ENCODE measurements around the gene TARDBP.
"Not testable (repeated sequence)": the region's sequence is repeated elsewhere in the genome, so short reads cannot be mapped to it uniquely, and the experiment has no call there.

TARDBP gene

DNA sequence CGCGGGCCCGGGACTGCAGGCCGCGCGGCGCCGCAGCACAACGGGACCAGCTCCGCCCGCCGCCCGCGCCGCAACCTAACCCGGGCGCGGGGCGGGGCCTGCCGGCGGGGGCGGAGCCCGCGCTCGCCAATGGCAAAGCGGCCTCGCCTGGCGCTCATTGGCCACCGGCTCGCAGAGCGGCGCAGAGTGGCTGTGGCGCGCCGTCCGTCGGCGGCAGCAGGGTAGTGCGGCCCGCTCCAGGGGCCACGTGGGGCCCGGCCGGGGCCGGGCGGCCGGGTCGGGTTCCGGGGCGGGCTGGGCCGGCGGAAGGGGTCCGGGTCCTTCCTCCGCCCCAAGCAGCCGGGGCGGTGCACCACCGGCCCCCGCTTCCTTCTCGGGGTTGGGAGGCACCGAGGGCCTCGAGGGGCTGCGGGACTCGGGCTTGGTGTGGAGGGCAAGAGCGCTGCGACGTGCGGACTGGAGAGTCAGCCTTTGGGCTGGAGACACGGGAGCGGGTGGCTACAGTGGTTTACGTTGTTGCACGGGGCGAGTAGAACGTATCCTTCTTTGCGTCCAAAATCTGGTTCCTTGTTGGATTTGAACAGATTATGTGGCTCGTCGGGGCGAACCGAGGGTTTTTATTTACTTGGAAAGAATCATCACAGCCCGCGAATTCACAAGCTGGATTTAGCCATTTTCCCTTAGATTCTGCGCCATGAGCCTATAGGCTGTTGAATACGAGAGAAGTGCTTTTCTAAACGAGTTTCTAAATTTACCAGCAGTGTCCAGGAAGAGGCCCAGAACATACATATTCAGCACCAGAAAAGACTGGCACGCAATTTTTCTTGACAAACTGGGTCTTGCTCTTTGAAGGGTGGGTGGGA, 47.7 kb downstream of the TARDBP start, which contains the start of gene SRM:
Gene SRM, minus strand, starts transcription at position 51 of the 863 bp plus-strand sequence. CDS start 75 bp downstream, outside the sequence.
- no peaks in the 10 kb centered on the region for H3K27me3 Mint-ChIP-seq
- peaks cover 26% of the 10 kb centered on the region for H3K4me1 Mint-ChIP-seq
- H3K9me3 Mint-ChIP-seq = no peaks in the 10 kb centered on the region
- peak within 1 kb of the TSS; percentile 96 for H3K4me3 Mint-ChIP-seq
- peaks cover 8% of the 10 kb centered on the region for H3K36me3 Mint-ChIP-seq
- H3K27ac Mint-ChIP-seq = peak within 1 kb of the TSS; percentile 93

DNA sequence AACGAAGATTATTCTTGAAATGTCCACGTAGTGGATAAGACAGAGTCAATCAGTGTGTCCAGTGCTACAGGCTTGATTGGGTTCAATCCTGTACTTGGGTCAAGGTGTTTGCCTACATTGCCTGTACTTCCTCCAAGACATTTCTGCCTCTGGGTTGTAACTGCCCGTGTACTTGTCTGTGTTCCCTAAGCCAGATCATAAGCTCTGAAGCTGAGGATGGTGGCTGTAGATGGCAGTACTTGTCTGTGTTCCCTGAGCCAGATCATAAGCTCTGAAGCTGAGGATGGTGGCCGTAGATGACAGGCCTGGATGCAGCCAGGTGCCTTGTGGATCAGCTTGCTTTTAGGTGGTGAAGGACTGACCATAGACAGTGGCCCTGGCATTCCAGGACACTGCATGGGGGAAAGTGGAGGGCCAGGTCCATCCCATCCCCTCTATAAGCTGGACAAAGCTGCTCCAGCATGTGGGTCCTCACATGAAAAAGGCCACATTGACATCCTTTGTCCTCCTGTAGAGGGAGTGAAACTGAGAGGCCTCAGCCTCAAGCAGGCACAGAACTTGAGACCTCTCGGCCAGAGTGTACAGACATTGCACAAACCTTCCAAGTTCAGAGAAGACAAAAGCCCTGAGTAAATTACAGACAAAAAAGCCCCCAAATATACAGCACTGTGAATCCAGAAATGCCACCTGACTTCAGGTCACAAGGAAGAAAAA, 49.4 kb downstream of the TARDBP start:
- Mint-ChIP-seq H3K36me3 (peaks cover 18% of the 10 kb centered on the region), H3K9me3 (no peaks in the 10 kb centered on the region), H3K27ac (no peak overlapping the region), H3K4me1 (peaks cover 26% of the 10 kb centered on the region), H3K4me3 (peak overlapping the region; percentile 96), H3K27me3 (no peaks in the 10 kb centered on the region)

DNA sequence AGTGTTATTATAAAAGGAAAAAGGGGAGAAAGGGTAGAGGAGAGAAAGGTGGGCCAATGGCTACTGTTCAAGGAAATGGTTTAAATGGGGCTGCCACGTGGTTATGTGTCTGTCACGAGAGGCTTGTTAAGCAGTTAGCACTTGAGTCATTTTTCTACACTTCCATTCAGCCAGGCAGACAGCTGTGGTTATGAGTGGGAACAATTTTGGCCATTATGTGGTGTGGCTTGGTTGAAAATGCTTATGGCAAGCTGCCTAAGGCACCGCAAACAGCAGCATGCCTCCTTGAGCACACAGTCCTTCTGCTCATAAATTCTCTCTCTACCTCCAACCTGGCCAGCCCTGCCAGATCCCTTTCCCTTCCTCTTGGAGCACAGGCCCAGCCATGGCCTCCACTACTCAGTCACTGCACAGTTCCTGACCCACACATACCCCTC, 50.5 kb downstream of the TARDBP start:
- Mint-ChIP-seq H3K36me3 (peaks cover 14% of the 10 kb centered on the region), H3K4me1 (peaks cover 22% of the 10 kb centered on the region), H3K4me3 (no peak overlapping the region)

DNA sequence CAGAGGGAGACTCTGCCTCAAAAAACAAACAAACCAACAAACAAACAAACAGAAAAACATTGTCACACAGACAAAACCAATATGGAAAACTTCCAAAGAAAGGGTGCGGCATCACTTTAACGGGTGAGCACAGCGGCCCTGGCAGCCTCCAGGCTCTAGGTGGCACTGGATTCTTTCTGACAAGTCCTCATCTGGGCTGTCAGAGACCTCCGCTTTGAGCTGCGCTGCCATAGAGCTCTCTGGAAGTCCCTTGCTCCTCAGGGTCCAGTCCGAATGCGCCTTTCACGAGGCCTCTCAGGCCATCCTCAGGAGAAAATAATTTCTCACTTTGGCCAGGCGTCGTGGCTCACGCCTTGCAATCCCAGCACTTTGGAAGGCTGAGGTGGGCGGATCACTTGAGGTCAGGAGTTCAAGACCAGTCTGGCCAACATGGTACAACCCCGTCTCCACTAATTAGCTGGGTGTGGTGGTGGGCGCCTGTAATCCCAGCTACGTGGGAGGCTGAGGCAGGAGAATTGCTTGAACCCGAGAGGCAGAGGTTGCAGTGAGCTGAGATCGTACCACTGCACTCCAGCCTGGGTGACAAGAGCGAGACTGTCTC, 51.6 kb downstream of the TARDBP start:
- H3K4me3 Mint-ChIP-seq, H3K27me3 Mint-ChIP-seq, H3K27ac Mint-ChIP-seq, H3K9me3 Mint-ChIP-seq: not testable (repeated sequence)
- Mint-ChIP-seq H3K36me3 (peaks cover 14% of the 10 kb centered on the region), H3K4me1 (peaks cover 22% of the 10 kb centered on the region)

More for the DNA sequence above, 50.5 kb downstream of the TARDBP start:
- H3K27me3 Mint-ChIP-seq = no peaks in the 10 kb centered on the region
- peak overlapping the region; percentile 82 for H3K27ac Mint-ChIP-seq
- H3K9me3 Mint-ChIP-seq = no peaks in the 10 kb centered on the region

DNA sequence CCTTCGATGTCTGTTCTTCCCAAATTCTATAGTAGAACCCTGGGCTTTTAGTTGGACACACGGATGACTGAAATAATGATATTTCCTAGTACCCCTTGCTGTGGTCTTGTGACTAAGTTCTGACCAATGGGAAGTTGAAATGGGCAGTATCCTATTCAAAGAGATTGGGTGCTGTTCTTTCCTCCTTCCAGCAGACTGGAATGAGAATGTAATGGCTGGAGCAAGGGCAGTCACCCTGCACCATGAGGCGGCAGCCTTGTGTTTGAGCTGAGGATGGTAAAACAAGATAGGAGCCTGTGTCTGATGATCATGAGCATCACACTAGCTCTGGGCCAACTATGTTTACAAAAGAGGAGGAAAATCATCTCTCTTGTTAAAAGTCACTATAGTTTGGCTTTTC, 52.5 kb downstream of the TARDBP start:
- H3K27me3 Mint-ChIP-seq = no peaks in the 10 kb centered on the region
- no peaks in the 10 kb centered on the region for H3K9me3 Mint-ChIP-seq
- peaks cover 17% of the 10 kb centered on the region for H3K36me3 Mint-ChIP-seq
- H3K4me1 Mint-ChIP-seq = peaks cover 22% of the 10 kb centered on the region
- H3K27ac Mint-ChIP-seq = peak overlapping the region; percentile 35
- H3K4me3 Mint-ChIP-seq = no peak overlapping the region

DNA sequence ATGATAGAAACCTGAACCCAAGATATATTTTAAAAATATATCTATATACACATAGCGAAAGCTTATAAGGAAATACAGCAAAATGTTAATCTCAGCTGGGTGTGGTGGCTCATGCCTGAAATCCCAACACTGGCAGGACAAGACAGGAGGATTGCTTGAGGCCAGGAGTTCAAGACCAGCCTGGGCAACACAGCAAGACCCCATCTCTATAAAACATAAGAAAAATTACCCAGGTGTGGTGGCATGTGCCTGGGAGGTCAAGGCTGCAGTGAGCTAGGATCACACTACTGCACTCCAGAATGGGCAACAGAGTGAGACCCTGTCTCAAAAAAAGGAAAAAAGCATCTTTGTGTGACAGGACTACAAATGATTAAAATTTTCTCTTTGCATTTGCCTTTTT, 53.3 kb downstream of the TARDBP start:
- Mint-ChIP-seq H3K27ac (no peak overlapping the region), H3K4me1 (peaks cover 19% of the 10 kb centered on the region), H3K4me3 (no peak overlapping the region), H3K27me3 (no peaks in the 10 kb centered on the region), H3K9me3 (no peaks in the 10 kb centered on the region), H3K36me3 (peaks cover 17% of the 10 kb centered on the region)

DNA sequence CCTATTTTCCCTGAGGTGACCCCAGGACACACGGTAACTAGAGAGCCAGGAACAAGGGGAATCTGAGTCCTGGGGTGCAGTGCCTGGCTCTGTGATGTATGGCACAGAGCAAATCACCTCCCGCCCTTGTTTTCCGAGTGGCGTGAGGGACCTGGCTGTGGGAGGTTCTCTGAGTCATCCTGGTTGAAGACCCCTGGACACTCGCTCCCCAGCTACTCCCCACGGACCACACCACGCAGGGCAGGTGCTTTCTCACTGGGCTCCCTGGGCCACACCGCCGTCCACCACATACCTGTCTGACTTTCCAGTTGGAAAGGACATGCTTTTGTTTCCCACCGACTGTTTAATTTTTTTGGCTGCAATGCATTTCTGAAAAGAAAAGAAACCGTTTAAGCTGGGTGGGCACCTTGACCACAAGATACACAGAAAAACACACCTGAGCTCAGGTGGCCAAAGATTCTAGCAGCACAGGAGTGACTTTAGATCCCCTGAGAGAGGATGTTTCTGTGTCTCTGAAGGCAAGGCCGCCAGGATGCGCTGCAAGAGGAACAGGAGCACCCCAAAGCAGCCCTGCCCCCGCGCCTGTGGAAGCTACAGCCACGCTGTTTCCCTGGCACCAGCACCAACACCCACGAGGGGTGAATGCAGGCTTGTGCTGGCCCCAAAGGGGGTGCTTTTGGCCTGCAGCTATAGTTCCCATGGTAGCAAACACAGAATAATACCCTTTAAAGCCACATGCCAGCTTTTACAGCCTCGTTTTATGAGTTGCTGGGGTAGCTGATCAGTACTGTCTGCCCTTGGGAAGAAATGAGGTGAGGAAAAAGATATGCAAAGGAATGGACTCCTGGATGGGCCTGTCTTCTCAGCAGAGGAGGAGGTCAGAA, 55.5 kb downstream of the TARDBP start:
- Mint-ChIP-seq H3K27me3 (no peaks in the 10 kb centered on the region), H3K9me3 (no peaks in the 10 kb centered on the region), H3K4me3 (no peak overlapping the region), H3K36me3 (peaks cover 16% of the 10 kb centered on the region), H3K27ac (no peak overlapping the region), H3K4me1 (peaks cover 5% of the 10 kb centered on the region)

DNA sequence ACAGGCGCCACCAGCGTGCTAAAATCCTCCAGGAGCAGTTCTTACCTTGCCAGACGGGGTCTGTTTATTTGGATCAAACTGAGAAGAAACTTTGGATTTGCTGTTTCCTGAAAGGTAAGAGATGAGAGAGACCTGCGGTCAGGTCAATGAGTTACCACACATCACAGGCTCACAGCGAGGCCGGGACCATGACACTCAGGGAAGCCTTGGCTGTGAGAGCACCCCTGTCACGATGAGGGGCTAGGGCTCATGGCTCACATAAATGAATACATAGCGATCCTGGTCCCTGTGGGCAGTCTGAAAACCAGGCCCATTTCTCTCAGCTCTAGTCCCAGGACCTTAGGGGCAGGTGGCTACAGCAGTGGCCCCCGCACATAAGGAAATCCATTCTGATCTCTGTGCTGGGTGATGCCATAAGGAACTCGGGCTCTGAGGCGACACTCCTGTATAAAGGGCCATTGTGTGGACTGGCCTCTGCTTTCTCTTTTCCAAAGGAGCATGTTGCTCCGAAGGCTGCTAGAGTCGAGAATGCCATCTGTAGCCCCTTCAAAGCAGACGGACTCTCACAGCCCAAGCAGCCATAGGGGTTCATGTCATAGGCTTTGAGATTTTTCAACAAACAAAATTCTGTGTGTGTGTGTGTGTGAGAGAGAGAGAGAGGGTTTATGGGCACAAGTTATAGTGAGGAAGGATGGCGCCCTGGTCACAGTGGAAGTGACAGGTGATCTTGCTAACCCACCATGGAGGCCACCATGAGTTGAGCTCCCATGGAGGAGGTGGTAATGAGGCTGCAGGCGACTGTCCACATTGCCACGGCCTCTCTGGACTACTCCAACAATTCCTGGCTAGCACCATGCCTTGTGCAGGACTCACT, 56.4 kb downstream of the TARDBP start:
- Mint-ChIP-seq H3K4me3 (no peak overlapping the region), H3K9me3 (no peaks in the 10 kb centered on the region), H3K4me1 (no peaks in the 10 kb centered on the region), H3K27ac (no peak overlapping the region), H3K27me3 (no peaks in the 10 kb centered on the region), H3K36me3 (peaks cover 16% of the 10 kb centered on the region)

DNA sequence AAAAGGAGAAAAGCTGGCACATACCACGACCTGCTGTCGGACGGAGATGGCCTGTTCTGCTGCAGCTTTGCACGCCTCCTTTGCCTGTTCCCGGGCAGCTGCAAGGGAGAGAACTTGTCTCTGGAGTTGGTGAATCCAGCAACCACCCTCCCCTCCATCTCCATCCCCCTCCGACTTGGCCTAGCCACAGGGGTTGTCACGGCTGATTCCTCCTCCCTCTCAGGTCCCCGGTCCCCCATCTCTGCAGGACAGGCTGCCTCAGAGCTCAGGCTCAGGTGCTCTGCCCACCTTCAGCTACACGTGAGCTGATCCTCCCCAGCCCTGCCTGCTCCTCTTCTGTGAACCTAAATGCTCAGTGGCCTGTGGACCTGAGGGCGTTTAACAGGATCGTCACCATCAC, 58.4 kb downstream of the TARDBP start:
- Mint-ChIP-seq H3K4me3 (no peak overlapping the region), H3K27me3 (no peaks in the 10 kb centered on the region), H3K36me3 (peaks cover 8% of the 10 kb centered on the region), H3K9me3 (no peaks in the 10 kb centered on the region), H3K27ac (no peak overlapping the region), H3K4me1 (no peaks in the 10 kb centered on the region)

DNA sequence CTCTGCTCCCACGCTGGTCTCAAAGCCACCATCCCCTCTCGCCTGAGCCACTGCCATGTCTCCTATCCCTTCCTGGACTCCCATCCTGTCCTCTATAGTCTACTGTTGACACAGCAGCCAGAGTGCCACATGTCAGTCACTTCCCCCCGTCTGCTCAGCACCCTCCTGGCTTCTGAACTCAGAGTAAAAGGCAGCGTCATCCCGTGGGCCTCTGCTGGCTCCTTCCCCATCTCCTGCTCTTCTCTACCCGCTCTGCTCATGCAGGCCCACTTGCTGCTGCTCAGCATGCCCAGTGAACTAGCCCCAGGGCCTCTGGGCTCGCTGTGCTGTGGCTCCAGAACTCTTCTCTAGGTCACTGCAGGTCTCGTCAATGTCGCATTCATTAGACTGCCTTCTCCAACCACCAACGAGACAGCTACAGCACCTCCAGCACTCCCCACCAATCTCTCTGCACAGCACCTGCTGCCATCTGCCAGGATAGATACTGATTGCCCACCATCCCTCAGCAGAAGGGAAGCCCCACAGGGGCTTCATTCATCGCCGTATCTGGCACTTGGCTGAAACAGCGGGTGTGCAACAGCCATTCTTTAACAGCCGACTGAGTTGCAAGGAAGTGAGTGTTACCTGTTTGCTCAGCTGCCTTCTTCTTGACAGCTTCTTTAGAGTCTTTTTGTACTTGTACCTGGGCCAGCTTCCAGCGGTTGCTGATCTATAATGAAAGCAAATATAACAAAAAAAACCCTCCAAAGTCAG, 59.2 kb downstream of the TARDBP start:
- Mint-ChIP-seq H3K9me3 (no peaks in the 10 kb centered on the region), H3K36me3 (peaks cover 6% of the 10 kb centered on the region)

DNA sequence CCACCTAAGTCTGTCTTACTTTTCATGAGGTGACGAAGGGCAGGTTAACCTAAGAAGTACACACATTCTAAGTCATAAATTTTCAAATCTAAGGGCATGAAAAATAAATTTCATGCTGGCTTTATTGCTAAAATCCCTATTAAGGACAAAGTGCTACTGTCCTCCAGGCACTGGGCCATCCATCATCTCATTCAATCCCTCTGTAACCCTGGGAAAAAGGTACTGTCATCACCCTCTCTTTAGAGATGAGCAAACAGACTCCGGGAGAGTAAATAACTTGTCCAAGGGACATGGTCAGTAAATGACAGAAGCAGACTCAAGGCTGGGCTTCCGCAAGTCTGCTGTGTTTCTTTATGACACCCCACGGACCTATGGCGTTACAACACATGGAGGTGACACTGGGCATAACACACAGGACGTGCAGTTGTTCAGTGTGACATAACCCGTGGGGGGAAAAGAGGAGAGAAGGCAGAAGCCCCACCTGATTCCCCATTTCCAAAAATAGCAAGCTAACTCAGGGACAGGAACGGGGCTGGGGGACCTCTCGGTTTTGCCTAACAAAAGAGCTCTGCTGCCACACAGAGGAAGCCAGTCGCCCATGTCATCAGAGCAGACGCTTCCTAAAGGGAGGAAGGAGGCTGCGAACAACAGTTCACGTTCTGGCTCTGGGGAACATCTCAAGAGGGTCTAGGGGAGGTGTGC, 59.9 kb downstream of the TARDBP start:
- H3K4me3 Mint-ChIP-seq = no peak overlapping the region
- no peaks in the 10 kb centered on the region for H3K4me1 Mint-ChIP-seq
- H3K27ac Mint-ChIP-seq = no peak overlapping the region
- no peaks in the 10 kb centered on the region for H3K27me3 Mint-ChIP-seq
- H3K9me3 Mint-ChIP-seq = no peaks in the 10 kb centered on the region
- peaks cover 6% of the 10 kb centered on the region for H3K36me3 Mint-ChIP-seq

More for the DNA sequence above, 59.2 kb downstream of the TARDBP start:
- Mint-ChIP-seq H3K27me3 (no peaks in the 10 kb centered on the region), H3K27ac (peak overlapping the region; percentile 86), H3K4me1 (no peaks in the 10 kb centered on the region), H3K4me3 (no peak overlapping the region)

DNA sequence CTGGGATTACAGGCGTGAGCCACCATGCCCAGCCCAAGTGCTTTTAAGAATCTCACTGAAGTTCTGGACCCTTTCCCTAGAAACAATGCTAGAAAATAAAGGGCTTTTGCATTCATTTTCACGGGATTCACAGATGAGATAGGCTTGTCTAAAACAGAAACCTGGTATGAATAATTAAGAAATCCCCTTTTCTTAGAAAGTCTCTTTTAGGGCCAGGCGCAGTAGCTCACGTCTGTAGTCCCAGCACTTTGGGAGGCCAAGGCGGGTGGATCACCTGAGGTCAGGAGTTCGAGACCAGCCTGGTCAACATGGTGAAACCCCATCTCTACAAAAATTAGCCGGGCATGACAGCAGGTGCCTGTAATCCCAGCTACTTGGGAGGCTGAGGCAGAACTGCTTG, 60.9 kb downstream of the TARDBP start:
- not testable (repeated sequence) for H3K27me3 Mint-ChIP-seq, H3K36me3 Mint-ChIP-seq, H3K4me1 Mint-ChIP-seq, H3K9me3 Mint-ChIP-seq, H3K4me3 Mint-ChIP-seq, H3K27ac Mint-ChIP-seq
